Lower leg skin (tissue), 3 donors: Measurements from ENCODE around the gene STXBP1.

Source experiments
- CTCF ChIP-seq, 3 donors: fragments of 450-650 bp; IDR thresholded peaks; one replicate each; pipeline ENCODE4 v1.5.1; 2016; ENCODE audit warnings: antibody characterized with exemption in 3 of 3, mild to moderate bottlenecking in 3 of 3, moderate library complexity in 2 of 3
- POLR2A ChIP-seq, 2 donors: fragments of 450-650 bp; IDR thresholded peaks; one replicate each; pipeline ENCODE4 v1.6.1; 2016 to 2017; ENCODE audit warnings: antibody characterized with exemption in 2 of 2, mild to moderate bottlenecking in 1 of 2, moderate library complexity in 1 of 2

- TF ChIP-seq POLR2A (IDR thresholded peaks at IDR 0.05) (no peak), CTCF (IDR thresholded peaks at IDR 0.05) (no peak)
Measured at GRCh38 chr9:127627494-127627855, 15.4 kb downstream of the STXBP1 start.
